Endothelial cell of umbilical vein (primary cell): ENCODE measurements around the gene MMP25. TPM values are rescaled to one million over a fixed set of nuclear protein-coding genes. Genes with fewer than 3 reads are reported as not detected.

Experiments
- BruUV-seq: library from RNA; stranded (reverse); fragments of 400-500 nt; replicated peaks from 2 replicates; lab custom pipeline; 2021; lab: Mats Ljungman, UMichigan
- CTCF ChIA-PET: fragments of 300-600, 350-600 bp; sonication (Branson Sonifier 250); formaldehyde crosslinking; loops from one replicate; lab custom pipeline; 2021; ENCODE audit warnings: antibody characterized with exemption, inconsistent platforms; lab: Charles Lee
- POLR2A ChIA-PET: fragments of 300-600, 350-600 bp; sonication (Branson Sonifier 250); formaldehyde crosslinking; loops from one replicate; lab custom pipeline; 2021; ENCODE audit warnings: antibody characterized with exemption, inconsistent platforms; lab: Charles Lee
- DNase-seq: peaks from one replicate; pipeline ENCODE4 v3.0.0-alpha.2; 2011; ENCODE audit warnings: low read depth, low spot score
- FAIRE-seq: peaks from 2 replicates; lab custom pipeline; 2011; peaks lifted over from hg19 to GRCh38; lab: Jason Lieb, UNC
- H2AFZ ChIP-seq: 2 replicates; pipeline ENCODE4 v1.6.0; 2012; ENCODE audit warnings: low read depth, low read length, control low read depth, inconsistent platforms
- H3K27ac ChIP-seq: 2 replicates; pipeline ENCODE4 v1.5.1; 2011; ENCODE audit warnings: low read depth, mild to moderate bottlenecking, control low read depth, low read length, moderate library complexity; ENCODE audit not compliant: insufficient read depth
- H3K27me3 ChIP-seq, 2 experiments: 2 replicates each; pipeline versions ENCODE4 v1.6.0 to v1.6.1; 2011; ENCODE audit warnings: low read length in 2 of 2, mixed read lengths in 1 of 2; ENCODE audit not compliant: control insufficient read depth in 2 of 2, insufficient read depth in 2 of 2
- H3K36me3 ChIP-seq, 2 experiments: 2 replicates in 1 of 2; 3 replicates in 1 of 2; pipeline ENCODE4 v1.5.1; 2011; ENCODE audit warnings: low read length in 2 of 2, mild to moderate bottlenecking in 1 of 2, moderate library complexity in 1 of 2; ENCODE audit not compliant: control insufficient read depth in 2 of 2, insufficient read depth in 2 of 2; ENCODE audit errors: extremely low read depth in 1 of 2
- H3K4me1 ChIP-seq: 3 replicates; pipeline ENCODE4 v1.5.1; 2011; ENCODE audit warnings: mild to moderate bottlenecking, low read length; ENCODE audit not compliant: control insufficient read depth, insufficient read depth; ENCODE audit errors: extremely low read depth
- H3K4me2 ChIP-seq: 2 replicates; pipeline ENCODE4 v1.6.1; 2011; ENCODE audit warnings: low read length, control low read depth, mixed read lengths; ENCODE audit not compliant: insufficient read depth
- H3K4me3 ChIP-seq, 3 experiments: fragments of 200-600 bp in 1 of 3; sonication (generic), shearing (Covaris generic) in 1 of 3; replicated peaks in 1 of 3; 2 replicates each; pipeline ENCODE4 v1.5.1; 2011 to 2016; ENCODE audit warnings: control low read depth in 3 of 3, low read length in 3 of 3, mild to moderate bottlenecking in 2 of 3, inconsistent platforms in 1 of 3, low read depth in 1 of 3, moderate library complexity in 1 of 3; ENCODE audit not compliant: insufficient read depth in 1 of 3
- H3K79me2 ChIP-seq: 2 replicates; pipeline ENCODE4 v1.6.0; 2012; ENCODE audit warnings: low read length, inconsistent platforms; ENCODE audit not compliant: control insufficient read depth, insufficient read depth
- H3K9ac ChIP-seq: replicated peaks from 2 replicates; pipeline ENCODE3; 2011; ENCODE audit warnings: low read length, control low read depth; ENCODE audit not compliant: insufficient read depth; ENCODE audit errors: extremely low read depth
- H3K9me1 ChIP-seq: replicated peaks from 3 replicates; pipeline ENCODE4 v1.6.0; 2011; ENCODE audit warnings: mild to moderate bottlenecking, low read length; ENCODE audit not compliant: control insufficient read depth, insufficient read depth; ENCODE audit errors: extremely low read depth
- H3K9me3 ChIP-seq: replicated peaks from 2 replicates; pipeline ENCODE4 v1.5.1; 2012; ENCODE audit warnings: low read length, inconsistent platforms; ENCODE audit not compliant: control insufficient read depth, insufficient read depth
- H4K20me1 ChIP-seq: replicated peaks from 2 replicates; pipeline ENCODE3; 2011; ENCODE audit warnings: mild to moderate bottlenecking, low read length; ENCODE audit not compliant: control insufficient read depth, insufficient read depth; ENCODE audit errors: extremely low read depth
- CTCF ChIP-seq, 2 donors: IDR thresholded peaks; 1 replicate in 1 of 2; 2 replicates in 1 of 2; pipeline ENCODE4 v1.5.1; 2011; ENCODE audit warnings: low read length in 2 of 2, mild to moderate bottlenecking in 2 of 2, moderate library complexity in 2 of 2, control low read depth in 1 of 2, inconsistent platforms in 1 of 2, low read depth in 1 of 2; ENCODE audit not compliant: insufficient read depth in 1 of 2; ENCODE audit errors: extremely low read depth in 1 of 2
- EZH2 ChIP-seq: IDR thresholded peaks from 2 replicates; pipeline ENCODE4 v1.6.1; 2012; ENCODE audit warnings: borderline replicate concordance, low read depth, mild to moderate bottlenecking, moderate library complexity, low read length, inconsistent platforms; ENCODE audit not compliant: severe bottlenecking
- FOS ChIP-seq: IDR thresholded peaks from 2 replicates; pipeline ENCODE4 v1.6.1; 2011; ENCODE audit warnings: mild to moderate bottlenecking, low read length, moderate library complexity, borderline replicate concordance; ENCODE audit not compliant: insufficient read depth
- GATA2 ChIP-seq: IDR thresholded peaks from 2 replicates; pipeline ENCODE4 v1.7.0; 2011; ENCODE audit warnings: low read depth, mild to moderate bottlenecking, moderate library complexity, mixed read lengths, low read length; ENCODE audit not compliant: insufficient read length, insufficient read depth
- JUN ChIP-seq: IDR thresholded peaks from 2 replicates; pipeline ENCODE4 v1.6.1; 2011; ENCODE audit warnings: borderline replicate concordance, low read depth; ENCODE audit not compliant: insufficient read length, insufficient read depth
- MAX ChIP-seq: IDR thresholded peaks from 2 replicates; pipeline ENCODE4 v1.6.1; 2011; ENCODE audit not compliant: insufficient read depth, insufficient read length
- MYC ChIP-seq: IDR thresholded peaks from one replicate; pipeline ENCODE4 v1.6.1; 2011; ENCODE audit warnings: mild to moderate bottlenecking, low read depth, low read length
- POLR2A ChIP-seq: IDR thresholded peaks from 2 replicates; pipeline ENCODE4 v1.6.1; 2012; ENCODE audit warnings: low read depth, mild to moderate bottlenecking, control low read depth, low read length
- POLR2AphosphoS5 ChIP-seq: IDR thresholded peaks from 2 replicates; pipeline ENCODE4 v1.6.1; 2012; ENCODE audit warnings: low read depth, mild to moderate bottlenecking, control low read depth, low read length, moderate library complexity; ENCODE audit not compliant: insufficient read depth
- dilution Hi-C: fragments of 300-500 bp; cut with MboI; formaldehyde crosslinking; loops from one replicate; pipeline ENCODE4 v1.15.0; 2019; ENCODE audit warnings: low sequenced_read_pairs; ENCODE audit not compliant: extremely low pct_ligation_motif_present
- intact Hi-C: fragments of 100-400 bp; cut with micrococcal nuclease; formaldehyde crosslinking; loops from one replicate; pipeline ENCODE4 v1.10.0; 2022
- polyA plus RNA-seq, 4 experiments: library from polyadenylated mRNA; depleted of rRNA in 3 of 4; stranded (reverse) in 3 of 4; unstranded in 1 of 4; fragments of >200 nt; gene quantifications; 2 replicates each; pipeline versions ENCODE4 v1.2.1 to v1.2.3, GENCODE V29; 2011 to 2012; ENCODE audit warnings: missing spikeins in 1 of 4
- total RNA-seq: library from RNA; stranded (reverse); gene quantifications from 2 replicates; pipeline ENCODE4 v1.2.3, GENCODE V29; 2021

Gene MMP25
- total and polyA plus RNA-seq, 2 donors (not counting 3 experiments of a cell fraction or from before 2014, with no cell fraction given) = 0.08 to 0.35 TPM

- FAIRE-seq = no peak
- POLR2A ChIA-PET = interaction anchor here (1.2 kb wide), 1 partner anchor 9 kb away, joined by 6 read pairs; the partner anchor contains the start of gene TNFRSF12A
- CTCF ChIA-PET = interaction anchor here (1.8 to 2.0 kb wide), 3 partner anchors 10 to 41 kb away, joined by 4 to 9 read pairs (median 7); partner anchors contain the start of genes PAQR4 and TNFRSF12A
Measured at GRCh38 chr16:3010510-3010909, 35.9 kb upstream of the MMP25 start.

More at GRCh38 chr16:3010510-3010909, 35.9 kb upstream of the MMP25 start:
- TF ChIP-seq JUN (no peak), POLR2AphosphoS5 (no peak), MAX (no peak), CTCF (IDR thresholded peaks at IDR 0.05; ENCODE audit: extremely low read depth in 1 of 2, insufficient read depth in 1 of 2, low read depth in 1 of 2, low read length in 2 of 2) (no peak), EZH2 (no peak), GATA2 (no peak), FOS (no peak), MYC (no peak), POLR2A (no peak)
- H3K36me3 ChIP-seq = no peaks in the 10 kb centered on the region
- H3K4me1 ChIP-seq = peaks cover 13% of the 10 kb centered on the region
- no peak overlapping the region for H3K9ac ChIP-seq
- no peak overlapping the region for H3K4me3 ChIP-seq
- no peaks in the 10 kb centered on the region for H3K9me1 ChIP-seq
- no peaks in the 10 kb centered on the region for H3K9me3 ChIP-seq
- no peak overlapping the region for H3K4me2 ChIP-seq
- no peak overlapping the region for H2AFZ ChIP-seq
- intact Hi-C loops (no loop called here), dilution Hi-C loops (no loop called here)
- H4K20me1 ChIP-seq = no peaks in the 10 kb centered on the region
- H3K27me3 ChIP-seq = peaks cover 20 to 21% of the 10 kb centered on the region in 2 experiments
- DNase-seq = no peak
- no peak overlapping the region for H3K27ac ChIP-seq
- no TSS peak for BruUV-seq
- H3K79me2 ChIP-seq = no peaks in the 10 kb centered on the region
